ENCODE measurements around the gene BCL2L14. TPM values are rescaled to one million over a fixed set of nuclear protein-coding genes. Genes with fewer than 3 reads are reported as not detected.

The BCL2L14 gene
- total RNA-seq, 1 donor from 2014 or later, result not detected

- no peak for TF ChIP-seq CTCF (IDR thresholded peaks at IDR 0.05; ENCODE audit: unreplicated experiment)
- Mint-ChIP-seq H3K27me3 (ENCODE audit: low read depth) (no peaks in the 10 kb centered on the region), H3K4me3 (no peak overlapping the region), H3K9me3 (peaks cover 8% of the 10 kb centered on the region), H3K27ac (no peak overlapping the region), H3K36me3 (peaks cover 33% of the 10 kb centered on the region), H3K4me1 (no peaks in the 10 kb centered on the region)
- DNase-seq (ENCODE audit: low spot score in 2 of 2, unreplicated experiment in 2 of 2), result no peak
These were observed 44.8 kb downstream of the BCL2L14 start for GRCh38 chr12:12115514-12115913.

- DNase-seq (ENCODE audit: low spot score in 2 of 2, unreplicated experiment in 2 of 2), result no peak
- Mint-ChIP-seq H3K9me3 (peaks cover 4% of the 10 kb centered on the region), H3K36me3 (peaks cover 35% of the 10 kb centered on the region), H3K4me1 (no peaks in the 10 kb centered on the region), H3K4me3 (no peak overlapping the region), H3K27ac (no peak overlapping the region), H3K27me3 (ENCODE audit: low read depth) (no peaks in the 10 kb centered on the region)
- no peak for TF ChIP-seq CTCF (IDR thresholded peaks at IDR 0.05; ENCODE audit: unreplicated experiment)
These were observed 45.9 kb downstream of the BCL2L14 start for GRCh38 chr12:12116677-12117076.

GRCh38 chr12:12121061-12121460 lies 50.3 kb downstream of the BCL2L14 start:
- Mint-ChIP-seq H3K4me1 (no peaks in the 10 kb centered on the region), H3K27me3 (ENCODE audit: low read depth) (no peaks in the 10 kb centered on the region), H3K27ac (no peak overlapping the region), H3K9me3 (no peaks in the 10 kb centered on the region), H3K4me3 (no peak overlapping the region), H3K36me3 (peaks cover 38% of the 10 kb centered on the region)
- no peak for DNase-seq (ENCODE audit: low spot score in 2 of 2, unreplicated experiment in 2 of 2)
- no peak for TF ChIP-seq CTCF (IDR thresholded peaks at IDR 0.05; ENCODE audit: unreplicated experiment)

GRCh38 chr12:12123036-12123604 lies 52.4 kb downstream of the BCL2L14 start:
- H3K9me3 Mint-ChIP-seq, result no peaks in the 10 kb centered on the region
- no peak for TF ChIP-seq CTCF (IDR thresholded peaks at IDR 0.05; ENCODE audit: unreplicated experiment)
- DNase-seq (ENCODE audit: low spot score in 2 of 2, unreplicated experiment in 2 of 2), result no peak
- H3K4me3 Mint-ChIP-seq, result no peak overlapping the region
- H3K27me3 Mint-ChIP-seq (ENCODE audit: low read depth), result no peaks in the 10 kb centered on the region
- no peak overlapping the region for H3K27ac Mint-ChIP-seq
- no peaks in the 10 kb centered on the region for H3K4me1 Mint-ChIP-seq
- H3K36me3 Mint-ChIP-seq, result peaks cover 50% of the 10 kb centered on the region

- no peaks in the 10 kb centered on the region for H3K9me3 Mint-ChIP-seq
- H3K4me3 Mint-ChIP-seq, result no peak overlapping the region
- H3K36me3 Mint-ChIP-seq, result peaks cover 53% of the 10 kb centered on the region
- H3K27me3 Mint-ChIP-seq (ENCODE audit: low read depth), result no peaks in the 10 kb centered on the region
- TF ChIP-seq CTCF (IDR thresholded peaks at IDR 0.05; ENCODE audit: unreplicated experiment), result no peak
- no peak for DNase-seq (ENCODE audit: low spot score in 2 of 2, unreplicated experiment in 2 of 2)
- no peak overlapping the region for H3K27ac Mint-ChIP-seq
- H3K4me1 Mint-ChIP-seq, result peaks cover 7% of the 10 kb centered on the region
These were observed 55.8 kb downstream of the BCL2L14 start for GRCh38 chr12:12126551-12126950.

GRCh38 chr12:12127304-12127703 lies 56.6 kb downstream of the BCL2L14 start:
- Mint-ChIP-seq H3K36me3 (peaks cover 50% of the 10 kb centered on the region), H3K4me1 (peaks cover 7% of the 10 kb centered on the region)

More at GRCh38 chr12:12127304-12127703, 56.6 kb downstream of the BCL2L14 start:
- H3K27ac Mint-ChIP-seq, result no peak overlapping the region
- TF ChIP-seq CTCF (IDR thresholded peaks at IDR 0.05; ENCODE audit: unreplicated experiment), result no peak
- H3K9me3 Mint-ChIP-seq, result no peaks in the 10 kb centered on the region
- DNase-seq (ENCODE audit: low spot score in 2 of 2, unreplicated experiment in 2 of 2), result no peak
- H3K4me3 Mint-ChIP-seq, result no peak overlapping the region
- H3K27me3 Mint-ChIP-seq (ENCODE audit: low read depth), result no peaks in the 10 kb centered on the region
